GM12878 (cell line): ENCODE data around the gene APBA1. TPM values are rescaled to one million over a fixed set of nuclear protein-coding genes. Genes with fewer than 3 reads are reported as not detected.

ENCODE experiments used
- ATAC-seq: fragments of 200-7000 bp; cut with Tn5 transposase; 3 replicates; pipeline ENCODE4 v1.9.1; 2020; ENCODE audit warnings: mild to moderate bottlenecking, moderate library complexity
- BruUV-seq: library from RNA; stranded (reverse); fragments of 400-500 nt; replicated peaks from 2 replicates; lab custom pipeline; 2021; lab: Mats Ljungman, UMichigan
- CTCF ChIA-PET: fragments of 300-600 bp; sonication (Branson Sonifier 250); formaldehyde crosslinking; extraction: SDS; loops from one replicate; lab custom pipeline; 2021; ENCODE audit warnings: inconsistent platforms; lab: Yijun Ruan, JAX
- POLR2A ChIA-PET: fragments of 350-600 bp; formaldehyde crosslinking; extraction: SDS; loops from one replicate; lab custom pipeline; 2021; ENCODE audit warnings: inconsistent platforms; lab: Charles Lee
- RAD21 ChIA-PET: fragments of 300-600 bp; sonication (Branson Sonifier 250); formaldehyde crosslinking; loops from one replicate; lab custom pipeline; 2023; ENCODE audit warnings: antibody characterized with exemption; ENCODE audit not compliant: unreplicated experiment; lab: Charles Lee
- SMC1A ChIA-PET: fragments of 300-600 bp; sonication (Branson Sonifier 250); formaldehyde crosslinking; loops from one replicate; lab custom pipeline; 2023; ENCODE audit not compliant: unreplicated experiment, uncharacterized antibody; lab: Charles Lee
- DNase-seq: peaks from one replicate; pipeline ENCODE4 v3.0.0-alpha.2; 2011; ENCODE audit warnings: low read depth, low spot score
- FAIRE-seq: peaks from 3 replicates; lab custom pipeline; 2011; peaks lifted over from hg19 to GRCh38; lab: Jason Lieb, UNC
- H2AFZ ChIP-seq: 2 replicates; pipeline ENCODE4 v1.6.0; 2011; ENCODE audit warnings: low read depth, low read length, control low read depth; ENCODE audit not compliant: control insufficient read depth
- H3K27ac ChIP-seq: 2 replicates; pipeline ENCODE4 v1.5.1; 2011; ENCODE audit warnings: control low read depth; ENCODE audit not compliant: control insufficient read depth, insufficient read depth
- H3K27me3 ChIP-seq, 2 experiments: replicated peaks in 1 of 2; 2 replicates each; pipeline versions ENCODE4 v1.6.0 to v1.6.1; 2011; ENCODE audit warnings: low read length in 1 of 2; ENCODE audit not compliant: control insufficient read depth in 2 of 2, insufficient read depth in 2 of 2
- H3K36me3 ChIP-seq, 2 experiments: 2 replicates each; pipeline ENCODE4 v1.5.1; 2011; ENCODE audit warnings: low read length in 1 of 2; ENCODE audit not compliant: control insufficient read depth in 2 of 2, insufficient read depth in 2 of 2
- H3K4me1 ChIP-seq: 2 replicates; pipeline ENCODE4 v1.6.1; 2011; ENCODE audit warnings: mild to moderate bottlenecking, low read length, moderate library complexity, mixed read lengths; ENCODE audit not compliant: control insufficient read depth, insufficient read depth
- H3K4me2 ChIP-seq: 2 replicates; pipeline ENCODE4 v1.6.0; 2011; ENCODE audit warnings: control low read depth; ENCODE audit not compliant: control insufficient read depth, insufficient read depth
- H3K4me3 ChIP-seq: fragments of 200-600 bp; sonication (generic); 2 replicates; pipeline ENCODE4 v1.5.1; 2016
- H3K79me2 ChIP-seq: 2 replicates; pipeline ENCODE4 v1.6.0; 2011; ENCODE audit warnings: low read length; ENCODE audit not compliant: control insufficient read depth, insufficient read depth
- H3K9ac ChIP-seq: 2 replicates; pipeline ENCODE4 v1.8.0; 2011; ENCODE audit warnings: low read length, control low read depth, mixed read lengths; ENCODE audit not compliant: control insufficient read depth, insufficient read depth
- H3K9me3 ChIP-seq: replicated peaks from 3 replicates; pipeline ENCODE4 v1.5.1; 2011; ENCODE audit warnings: mild to moderate bottlenecking, low read length; ENCODE audit not compliant: control insufficient read depth, insufficient read depth
- H4K20me1 ChIP-seq: 2 replicates; pipeline ENCODE4 v1.6.0; 2011; ENCODE audit not compliant: control insufficient read depth, insufficient read depth
- CEBPB ChIP-seq, 2 experiments: fragments of 150-350 bp in 1 of 2; IDR thresholded peaks; 2 replicates each; pipeline ENCODE4 v1.6.1; 2012 to 2014; ENCODE audit warnings: low read depth in 2 of 2, low read length in 2 of 2, borderline replicate concordance in 1 of 2, inconsistent platforms in 1 of 2
- CHD2 ChIP-seq: IDR thresholded peaks from 2 replicates; pipeline ENCODE4 v1.6.1; 2011; ENCODE audit warnings: low read depth, low read length, improper control_type of control experiment, borderline replicate concordance
- DPF2 ChIP-seq: fragments of 450-650 bp; IDR thresholded peaks from 2 replicates; pipeline ENCODE4 v1.6.1; 2017; ENCODE audit warnings: mild to moderate bottlenecking
- ESRRA ChIP-seq: IDR thresholded peaks from 2 replicates; pipeline ENCODE4 v1.6.1; 2012; ENCODE audit warnings: mild to moderate bottlenecking, low read length, improper control_type of control experiment
- ETV6 ChIP-seq, 2 experiments: fragments of 450-650 bp in 1 of 2; IDR thresholded peaks in 1 of 2; conservative IDR thresholded peaks in 1 of 2; 2 replicates each; pipeline ENCODE4 v1.6.1; 2014; ENCODE audit warnings: antibody characterized with exemption in 1 of 2, borderline replicate concordance in 1 of 2, low read depth in 1 of 2, mild to moderate bottlenecking in 1 of 2, moderate library complexity in 1 of 2
- GABPA ChIP-seq: IDR thresholded peaks from 2 replicates; pipeline ENCODE4 v1.6.1; 2014; ENCODE audit warnings: antibody characterized with exemption, low read depth, mild to moderate bottlenecking, inconsistent platforms
- HDGF ChIP-seq: fragments of 450-650 bp; IDR thresholded peaks from 2 replicates; pipeline ENCODE4 v1.6.1; 2016; ENCODE audit warnings: antibody characterized with exemption
- MXI1 ChIP-seq: fragments of 150-350 bp; IDR thresholded peaks from 2 replicates; pipeline ENCODE4 v1.6.1; 2011; ENCODE audit warnings: low read depth, mild to moderate bottlenecking, inconsistent platforms, low read length, improper control_type of control experiment
- RAD21 ChIP-seq: IDR thresholded peaks from 2 replicates; pipeline ENCODE4 v1.6.1; 2011; ENCODE audit warnings: mild to moderate bottlenecking, low read depth, low read length, moderate library complexity; ENCODE audit not compliant: insufficient read depth
- RUNX3 ChIP-seq: IDR thresholded peaks from 2 replicates; pipeline ENCODE4 v1.6.1; 2012; ENCODE audit warnings: low read length, inconsistent platforms
- SMAD1 ChIP-seq: fragments of 450-650 bp; IDR thresholded peaks from 2 replicates; pipeline ENCODE4 v1.6.1; 2018; ENCODE audit warnings: mild to moderate bottlenecking, low read depth; ENCODE audit not compliant: partially characterized antibody
- SMARCA5 ChIP-seq: fragments of 450-650 bp; IDR thresholded peaks from 2 replicates; pipeline ENCODE4 v1.6.1; 2017; ENCODE audit warnings: mild to moderate bottlenecking
- WGBS: methylation state at CpG from one replicate; pipeline ENCODE4 v1.1.6; 2016; ENCODE audit warnings: low lambda C conversion rate; ENCODE audit not compliant: insufficient replicate concordance, insufficient coverage; ENCODE audit errors: missing lambda C conversion rate; 5-methylcytosine and 5-hydroxymethylcytosine counted together
- in situ Hi-C: fragments of 300-500 bp; cut with MboI; formaldehyde crosslinking; loops from 9 replicates; pipeline ENCODE4 v1.14.3; 2018; ENCODE audit warnings: mixed read lengths
- intact Hi-C: fragments of 100-400 bp; cut with micrococcal nuclease; formaldehyde crosslinking; loops from one replicate; pipeline ENCODE4 v1.14.2; 2022; ENCODE audit not compliant: unreplicated experiment
- polyA plus RNA-seq, 11 experiments: library from polyadenylated mRNA; depleted of rRNA in 4 of 11; unstranded in 6 of 11; stranded (reverse) in 5 of 11; fragments of >200 nt; fragmentation: Nextera tagmentation in 4 of 11; fragmentation: Illumina TruSeq in 1 of 11; extraction: Ambion mirVana in 4 of 11; extraction: Trizol in 1 of 11; gene quantifications; 1 replicate in 1 of 11; 2 replicates in 10 of 11; pipeline versions ENCODE4 v1.2.1 to v1.2.3, GENCODE V29; 2011 to 2016; ENCODE audit warnings: inconsistent platforms in 2 of 11, missing spikeins in 2 of 11, low read depth in 1 of 11
- total RNA-seq, 4 experiments: library from RNA; depleted of rRNA in 3 of 4; stranded (reverse); fragments of >200 nt in 3 of 4; fragmentation: Illumina TruSeq in 1 of 4; extraction: Trizol in 1 of 4; gene quantifications; 2 replicates each; pipeline versions ENCODE4 v1.2.1 to v1.2.3, GENCODE V29; 2013 to 2021

The APBA1 gene
- total and polyA plus RNA-seq, 10 of the 15 experiments (the other 5 are each of a cell fraction or from before 2014, with no cell fraction given), result 0.01 to 1.3 (median 0.05) TPM; not detected in 7

- intact Hi-C loops, result no loop called here
- Histone ChIP-seq H2AFZ (no peak overlapping the region), H3K9me3 (no peaks in the 10 kb centered on the region), H3K27me3 (no peaks in the 10 kb centered on the region), H3K4me3 (no peak overlapping the region), H3K27ac (no peak overlapping the region), H3K4me2 (no peak overlapping the region), H4K20me1 (no peaks in the 10 kb centered on the region), H3K9ac (no peak overlapping the region), H3K36me3 (peaks cover 1 to 13% of the 10 kb centered on the region in 2 experiments; a peak in 2 of 4 replicates), H3K79me2 (no peaks in the 10 kb centered on the region), H3K4me1 (no peaks in the 10 kb centered on the region)
- FAIRE-seq, result no peak
- in situ Hi-C loops, result no loop called here
- ChIA-PET CTCF (interaction anchor here (1.3 kb wide), 1 partner anchor 15 kb away, joined by 4 read pairs; no protein-coding TSS in a partner anchor), SMC1A (no interaction called here), RAD21 (no interaction called here), POLR2A (no interaction called here)
- WGBS, result 96% methylated on average over 3 of the region's 3 CpGs
- TF ChIP-seq ESRRA (no peak), HDGF (no peak), MXI1 (no peak), RUNX3 (no peak), RAD21 (no peak), GABPA (no peak), SMAD1 (no peak), CHD2 (no peak), CEBPB (IDR thresholded peaks at IDR 0.05; ENCODE audit: borderline replicate concordance in 1 of 2, low read depth in 2 of 2, low read length in 2 of 2) (no peak), DPF2 (no peak), SMARCA5 (no peak), ETV6 (conservative IDR thresholded peaks at IDR 0.05 in 1 of 2, IDR thresholded peaks at IDR 0.05 in 1 of 2; ENCODE audit: borderline replicate concordance in 1 of 2, low read depth in 1 of 2) (no peak)
- DNase-seq, result no peak
- no peak for ATAC-seq
- no TSS peak for BruUV-seq
These were observed 47.2 kb upstream of the APBA1 start for GRCh38 chr9:69719367-69719766.
